Activated effector memory CD4-positive, alpha-beta T cell treated with anti-CD3 and anti-CD28 coated beads, Interleukin-2, amount 50 U/mL, for 16 hours (primary cell): ENCODE data around the gene KCNK13.
"Not testable (repeated sequence)": the region's sequence is repeated elsewhere in the genome, so short reads cannot be mapped to it uniquely, and the experiment has no call there.

Source experiments
- DNase-seq: peaks from one replicate; pipeline ENCODE4 v3.0.0-alpha.2; 2020

KCNK13 gene

DNA sequence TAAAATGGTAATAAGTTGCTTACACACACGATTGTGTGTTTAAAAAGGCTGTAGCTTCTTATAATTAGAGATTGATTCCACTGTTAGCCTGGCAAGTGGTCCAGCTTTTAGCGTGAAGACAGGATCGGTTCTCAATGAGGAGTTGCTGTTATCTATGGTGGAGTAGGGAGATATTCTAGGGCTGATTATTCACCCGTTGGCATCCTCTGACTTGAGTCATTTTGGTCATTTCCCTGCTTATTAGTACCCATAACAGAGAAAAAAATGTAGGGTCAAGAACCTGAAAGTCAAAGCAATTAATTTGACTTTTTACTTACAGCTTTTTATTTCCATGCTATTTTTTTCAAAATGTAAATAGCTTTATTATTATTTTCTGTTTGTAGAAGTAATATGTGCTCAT, 76.0 kb downstream of the KCNK13 start:
- DNase-seq = no peak

DNA sequence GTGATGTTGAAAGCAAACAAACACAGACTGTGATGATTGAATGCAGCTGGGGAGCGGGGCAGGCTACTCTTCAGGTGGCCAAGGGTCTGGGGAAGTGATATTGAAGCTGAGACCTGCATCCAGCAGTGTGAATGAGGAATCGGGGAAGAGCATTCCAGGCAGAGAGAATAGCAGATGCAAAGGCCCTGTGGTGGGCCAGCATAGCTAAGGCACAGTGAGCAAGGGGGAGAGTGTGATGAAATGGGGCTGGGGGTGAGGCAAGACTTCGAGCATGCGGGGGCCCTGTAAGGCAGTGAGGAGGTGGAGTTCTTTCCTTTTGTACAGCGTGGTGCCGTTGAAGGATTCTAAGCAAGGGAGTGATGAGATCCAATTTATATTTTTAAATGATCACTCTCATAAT, 77.4 kb downstream of the KCNK13 start:
- DNase-seq = no peak

DNA sequence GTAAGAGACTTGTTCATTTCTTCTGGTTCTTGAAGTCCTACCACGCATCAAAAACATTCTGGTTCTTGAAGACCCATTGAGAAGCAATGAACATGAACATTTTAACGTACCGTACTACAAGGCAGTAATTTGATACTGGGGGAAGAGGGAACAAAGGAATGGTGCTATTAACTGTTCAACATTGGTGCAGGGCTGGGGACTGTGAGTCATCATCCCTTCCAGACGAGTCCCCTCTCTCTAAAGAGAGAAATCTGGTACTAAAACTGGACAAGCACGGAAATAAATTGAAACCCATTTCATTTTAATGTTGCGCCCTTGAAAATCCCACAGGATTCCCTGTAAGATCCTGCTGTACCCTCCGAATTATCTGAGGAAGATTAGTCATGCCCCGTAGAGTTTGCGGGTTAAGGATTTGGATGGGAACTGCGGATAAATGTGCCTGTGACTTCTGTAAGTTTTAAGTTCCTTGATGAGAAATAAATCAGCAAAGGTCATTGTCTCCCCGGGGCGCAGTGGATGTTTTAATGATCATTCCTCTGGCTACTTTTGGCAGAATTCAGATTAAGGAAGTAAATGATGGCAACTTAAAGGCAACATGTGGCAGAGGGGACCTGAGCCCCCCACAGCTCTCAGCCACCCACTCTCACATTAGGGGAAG, 78.6 kb downstream of the KCNK13 start:
- DNase-seq = no peak

DNA sequence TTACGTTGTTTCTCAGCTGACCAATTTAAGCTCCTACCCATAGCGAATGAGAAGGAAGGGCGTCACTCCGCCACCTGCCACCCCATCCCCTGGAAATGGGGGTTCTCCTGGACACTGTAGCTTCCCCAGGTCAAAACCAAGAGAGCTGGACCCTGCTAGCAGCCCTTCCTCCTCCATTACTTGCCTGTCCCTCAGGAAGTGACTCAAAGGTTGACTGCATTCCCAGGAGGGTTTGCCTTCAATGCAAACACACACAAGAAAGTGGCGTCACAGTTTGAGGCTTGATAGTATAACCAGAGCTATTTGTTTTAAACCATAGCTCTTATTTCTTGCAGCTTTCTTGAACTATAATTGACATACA, 79.1 kb downstream of the KCNK13 start:
- DNase-seq = no peak

DNA sequence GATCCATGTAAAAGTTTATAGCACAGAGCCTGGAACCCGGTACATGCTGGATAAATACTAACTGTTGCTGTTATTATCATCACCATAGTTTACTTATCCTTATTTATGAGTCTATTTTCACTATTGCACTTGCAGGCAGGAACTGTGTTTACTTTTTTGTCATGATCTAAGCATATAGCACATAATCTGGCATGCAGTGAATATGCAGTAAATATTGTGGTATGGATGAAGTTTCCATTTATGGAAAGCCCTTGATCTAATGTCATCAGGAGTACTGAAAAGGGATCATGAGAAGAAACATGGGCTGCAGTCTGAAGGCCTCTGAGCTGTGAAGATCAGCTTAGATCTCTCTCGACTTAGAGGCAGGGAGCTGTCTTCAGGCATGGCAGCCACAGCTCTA, 91.6 kb downstream of the KCNK13 start:
- no peak for DNase-seq

DNA sequence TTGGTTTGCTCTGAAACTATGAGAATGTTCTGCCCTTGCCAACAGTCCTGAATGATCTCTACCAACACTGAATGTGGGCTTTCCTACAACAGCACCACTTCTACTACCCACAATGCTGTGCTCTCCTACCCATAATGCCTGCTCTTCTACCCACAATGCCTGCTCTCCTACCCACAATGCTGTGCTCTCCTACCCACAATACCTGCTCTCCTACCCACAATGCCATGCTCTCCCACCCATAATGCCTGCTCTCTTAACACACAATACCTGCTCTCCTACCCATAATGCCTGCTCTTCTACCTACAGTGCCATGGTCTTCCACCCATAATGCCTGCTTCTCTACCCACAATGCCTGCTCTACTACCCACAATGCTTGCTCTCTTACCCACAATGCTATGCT, 92.3 kb downstream of the KCNK13 start:
- no peak for DNase-seq

DNA sequence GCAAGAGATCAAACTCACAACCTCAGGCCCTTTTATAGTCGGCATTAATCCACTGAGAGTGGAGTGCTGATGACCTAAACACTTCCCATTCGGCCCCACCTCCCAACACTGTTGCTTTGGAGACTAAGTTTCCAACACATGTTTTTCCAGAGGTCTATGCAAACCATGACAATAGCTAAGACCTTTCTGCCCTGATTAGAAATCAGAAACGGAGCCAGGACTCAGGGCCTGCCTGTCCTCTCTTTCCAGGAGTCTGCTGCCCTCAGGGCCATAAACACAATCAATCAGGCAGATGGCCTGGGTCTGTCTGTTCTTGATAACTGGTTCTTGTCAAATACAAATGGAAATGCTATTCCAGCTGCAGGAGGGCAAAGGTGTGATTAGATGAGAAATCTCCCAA, 97.4 kb downstream of the KCNK13 start:
- DNase-seq = no peak

DNA sequence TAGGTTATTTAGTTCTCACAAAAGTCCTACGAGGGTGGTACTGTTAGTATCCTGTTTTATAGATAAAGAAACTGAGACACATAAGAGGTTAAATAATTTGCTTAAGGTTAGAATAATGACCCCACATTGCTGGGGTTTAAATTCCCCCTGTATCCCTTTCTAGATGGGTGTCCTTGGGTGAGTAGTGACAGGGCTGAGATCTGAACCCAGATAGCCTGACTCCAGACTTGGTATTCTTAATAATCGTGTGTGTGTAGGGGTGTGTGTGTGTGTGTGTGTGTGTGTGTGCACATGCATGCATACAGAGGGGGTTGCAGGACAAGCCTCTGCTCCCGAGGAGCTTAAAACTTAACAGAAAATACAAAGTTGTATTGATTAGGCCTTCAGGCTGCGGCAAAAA, 97.9 kb downstream of the KCNK13 start:
- DNase-seq = no peak

DNA sequence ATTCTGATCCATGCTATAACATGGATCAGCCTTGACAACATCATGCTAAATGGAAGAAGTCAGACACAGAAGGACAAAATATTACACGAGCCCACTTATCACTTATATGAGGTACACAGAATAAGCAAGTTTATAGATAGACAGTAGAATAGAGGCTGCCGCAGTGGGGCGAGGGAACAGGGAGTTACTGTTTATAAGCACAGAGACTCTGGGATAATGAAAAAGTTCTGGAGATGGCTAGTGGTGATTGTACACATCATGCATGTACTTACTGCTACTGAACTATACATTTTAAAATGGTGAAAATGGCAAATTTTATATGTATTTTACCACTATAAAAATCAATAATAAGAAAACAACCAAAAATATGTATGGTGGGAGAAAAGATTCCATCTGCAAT, 99.3 kb downstream of the KCNK13 start:
- no peak for DNase-seq

DNA sequence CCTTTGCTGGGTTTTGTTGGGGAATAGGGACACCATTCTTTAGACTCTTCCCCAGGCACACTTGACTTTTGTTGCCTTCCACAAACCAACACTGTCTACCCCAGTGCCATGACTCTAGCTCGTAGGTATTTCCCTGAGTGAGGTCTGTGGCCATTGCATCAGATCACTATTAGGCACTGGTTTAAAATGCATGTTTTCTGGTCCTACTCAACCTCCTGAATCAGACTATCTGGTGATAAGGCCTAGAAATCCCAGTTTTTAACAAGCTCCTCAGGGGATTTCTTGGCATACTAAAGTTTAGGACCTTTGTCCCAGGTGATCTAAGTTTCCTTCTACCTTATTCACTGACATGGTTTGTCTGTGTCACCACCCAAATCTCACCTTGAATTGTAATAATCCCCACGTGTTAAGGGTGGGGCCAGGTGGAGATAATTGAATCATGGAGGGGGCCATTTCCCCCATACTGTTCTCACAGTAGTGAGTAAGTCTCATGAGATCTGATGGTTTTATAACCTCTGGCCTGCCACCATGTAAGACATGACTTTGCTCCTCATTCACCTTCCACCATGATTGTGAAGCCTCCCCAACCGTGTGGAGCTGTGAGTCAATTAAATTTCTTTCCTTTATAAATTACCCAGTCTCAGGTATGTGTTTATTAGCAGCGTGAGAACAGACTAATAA, 106.8 kb downstream of the KCNK13 start:
- no peak for DNase-seq

DNA sequence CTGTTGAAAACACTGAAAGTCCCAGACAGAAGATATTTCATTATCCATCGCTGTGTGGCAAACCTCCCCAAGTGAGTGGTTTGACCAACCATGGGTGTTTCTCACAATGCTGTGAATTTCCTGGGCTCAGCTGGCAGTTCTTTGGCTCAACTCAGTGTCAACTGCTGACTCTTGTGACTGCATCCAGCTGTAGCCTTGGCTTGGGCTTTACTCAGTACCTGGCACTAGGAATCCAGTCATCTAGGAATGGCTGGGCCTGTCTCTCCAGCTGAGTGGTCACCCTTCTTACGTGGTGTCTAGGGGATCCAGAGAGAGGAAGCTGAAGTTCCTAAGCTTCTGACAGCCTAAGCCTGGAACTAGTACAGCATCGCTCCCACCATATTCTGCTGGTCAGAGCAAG, 113.8 kb downstream of the KCNK13 start:
- no peak for DNase-seq

DNA sequence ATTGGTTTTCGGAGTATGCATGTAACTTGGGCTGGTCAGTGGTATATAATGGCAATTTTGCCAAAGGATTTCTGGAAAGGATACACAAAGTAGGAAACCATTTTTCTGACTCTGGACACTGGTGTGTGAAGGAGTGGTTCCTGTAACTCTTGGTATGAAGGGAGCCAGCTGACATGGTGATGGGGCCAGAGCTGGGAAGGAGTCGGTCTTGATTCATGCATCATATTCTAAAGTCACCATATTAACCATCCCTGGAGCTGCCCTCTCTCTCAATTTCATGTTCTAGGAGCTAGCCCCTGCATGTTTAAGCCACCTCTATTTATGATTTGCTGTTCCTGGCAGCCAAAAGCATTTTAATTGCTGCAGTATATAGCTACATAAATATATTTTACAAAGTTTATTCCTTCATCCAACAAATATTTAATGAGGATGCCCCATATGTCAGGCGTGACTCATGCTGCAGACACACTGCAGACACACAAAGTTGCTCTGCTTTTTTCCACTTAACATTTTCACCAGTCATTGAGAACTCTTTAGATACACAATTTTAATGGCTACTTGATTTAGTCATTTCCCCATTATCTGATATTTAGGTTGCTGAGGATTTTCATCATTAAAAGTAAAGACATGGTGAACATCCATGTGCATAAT, 115.9 kb downstream of the KCNK13 start:
- no peak for DNase-seq

DNA sequence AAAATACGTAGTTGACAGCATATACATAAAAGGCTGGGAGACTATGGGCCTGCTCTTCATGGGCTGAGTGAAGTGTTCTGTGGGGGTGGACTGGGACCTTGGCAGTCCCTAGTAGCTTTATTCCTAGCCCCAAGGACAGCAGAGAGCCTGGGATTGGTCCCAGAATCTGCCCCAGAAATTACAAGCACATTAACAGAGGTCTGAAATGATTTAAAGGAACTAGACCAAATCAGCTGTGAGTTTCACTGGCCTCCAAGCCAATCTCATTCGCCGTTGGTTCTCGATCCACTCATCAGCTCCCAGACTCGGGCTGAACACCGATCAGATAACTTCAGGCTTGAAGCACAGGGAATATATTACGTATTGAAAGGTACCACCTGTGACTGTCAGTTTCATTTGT, 117.6 kb downstream of the KCNK13 start:
- DNase-seq = no peak

DNA sequence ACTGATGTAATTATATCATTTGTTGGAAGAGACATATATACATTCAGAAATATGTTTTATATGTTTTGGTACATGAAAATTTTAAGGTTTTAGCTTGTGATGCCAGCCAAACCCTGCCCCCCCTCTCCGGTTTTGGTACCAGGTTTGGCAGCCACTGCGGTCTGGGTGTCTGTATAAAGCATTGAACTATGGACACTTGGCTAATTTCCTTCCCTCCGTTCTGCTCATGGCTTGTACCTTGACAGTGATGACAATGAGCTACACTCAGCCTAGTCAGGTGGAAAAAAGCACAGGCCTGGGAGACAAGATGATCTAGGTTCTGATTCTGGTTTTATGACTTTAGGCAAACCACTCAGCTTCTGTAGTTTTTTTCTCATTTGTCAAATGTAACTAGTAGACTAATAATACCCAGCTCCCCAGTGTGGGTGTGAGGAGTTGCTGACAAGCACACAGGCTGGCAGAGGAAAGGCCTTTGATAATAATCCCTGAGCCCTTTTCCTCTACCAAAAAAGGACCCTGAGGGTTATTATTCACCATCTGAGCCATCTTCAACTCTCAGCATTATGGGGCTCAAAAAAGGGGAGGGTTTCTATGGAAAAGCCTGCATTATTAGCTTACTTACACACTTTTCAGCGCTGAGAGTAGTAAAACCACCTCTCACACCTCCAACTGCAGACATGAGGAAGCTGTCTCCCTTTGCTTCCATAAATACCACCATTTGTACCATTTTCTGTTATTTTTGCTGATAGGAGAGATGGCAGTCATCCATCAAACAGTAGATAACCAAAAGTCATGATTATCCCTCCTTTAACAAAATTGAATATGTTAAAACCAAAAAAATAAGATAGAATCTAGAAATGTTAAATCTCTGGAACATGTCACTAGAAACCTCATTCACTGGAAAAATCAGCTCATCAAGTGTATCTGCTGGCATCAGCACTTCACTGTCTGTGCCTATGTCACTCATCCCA, 118.3 kb downstream of the KCNK13 start:
- no peak for DNase-seq

DNA sequence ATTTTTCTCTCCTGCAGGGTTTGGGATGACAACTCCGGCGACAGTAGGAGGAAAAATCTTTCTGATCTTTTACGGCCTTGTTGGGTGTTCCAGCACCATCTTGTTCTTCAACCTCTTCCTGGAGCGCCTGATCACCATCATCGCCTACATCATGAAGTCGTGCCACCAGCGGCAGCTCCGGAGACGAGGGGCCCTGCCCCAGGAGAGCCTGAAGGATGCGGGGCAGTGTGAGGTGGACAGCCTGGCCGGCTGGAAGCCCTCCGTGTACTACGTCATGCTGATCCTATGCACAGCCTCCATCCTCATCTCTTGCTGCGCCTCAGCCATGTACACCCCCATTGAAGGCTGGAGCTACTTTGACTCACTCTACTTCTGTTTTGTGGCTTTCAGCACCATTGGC, 122.3 kb downstream of the KCNK13 start:
- no peak for DNase-seq

DNA sequence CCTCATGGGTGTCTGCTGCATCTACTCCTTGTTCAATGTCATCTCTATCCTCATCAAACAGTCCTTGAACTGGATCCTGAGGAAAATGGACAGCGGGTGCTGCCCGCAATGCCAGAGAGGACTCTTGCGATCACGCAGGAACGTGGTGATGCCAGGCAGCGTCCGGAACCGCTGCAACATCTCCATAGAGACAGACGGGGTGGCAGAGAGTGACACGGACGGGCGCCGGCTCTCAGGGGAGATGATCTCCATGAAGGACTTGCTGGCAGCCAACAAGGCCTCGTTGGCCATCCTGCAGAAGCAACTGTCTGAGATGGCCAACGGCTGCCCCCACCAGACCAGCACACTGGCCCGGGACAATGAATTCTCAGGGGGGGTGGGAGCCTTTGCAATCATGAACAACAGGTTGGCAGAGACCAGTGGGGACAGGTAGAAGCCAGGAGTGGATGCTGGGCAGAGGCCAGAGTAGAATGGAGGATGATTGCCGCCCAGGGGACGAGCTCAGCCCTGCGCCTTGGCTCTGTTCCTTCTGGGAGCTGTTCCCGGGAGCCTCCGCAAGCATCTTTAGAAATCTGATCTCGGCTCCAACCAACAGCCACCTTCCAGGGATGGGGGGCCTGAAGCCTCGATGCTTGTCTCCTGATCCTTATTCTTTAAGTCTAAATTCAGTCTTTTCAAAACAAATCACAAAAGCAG, 122.9 kb downstream of the KCNK13 start:
- DNase-seq = no peak

DNA sequence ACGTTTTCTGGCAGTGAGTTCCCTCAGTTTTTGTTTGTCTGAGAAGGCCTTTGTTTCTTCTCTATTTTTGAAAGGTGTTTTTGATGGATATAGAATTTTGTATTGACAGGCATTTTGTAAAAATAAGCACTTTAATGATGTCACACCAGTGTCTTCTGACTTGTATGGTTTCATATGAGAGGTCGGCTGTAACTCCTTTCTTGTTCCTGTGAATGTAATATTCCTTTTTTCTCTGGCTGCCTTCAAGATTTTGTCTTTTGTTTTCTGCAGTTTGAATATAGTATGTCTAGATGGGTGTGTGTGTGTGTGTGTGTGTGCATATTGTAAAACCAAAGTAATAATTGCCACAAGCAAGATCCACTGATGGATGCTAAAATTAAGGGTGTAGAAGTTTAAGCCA, 126.8 kb downstream of the KCNK13 start:
- DNase-seq = no peak

DNA sequence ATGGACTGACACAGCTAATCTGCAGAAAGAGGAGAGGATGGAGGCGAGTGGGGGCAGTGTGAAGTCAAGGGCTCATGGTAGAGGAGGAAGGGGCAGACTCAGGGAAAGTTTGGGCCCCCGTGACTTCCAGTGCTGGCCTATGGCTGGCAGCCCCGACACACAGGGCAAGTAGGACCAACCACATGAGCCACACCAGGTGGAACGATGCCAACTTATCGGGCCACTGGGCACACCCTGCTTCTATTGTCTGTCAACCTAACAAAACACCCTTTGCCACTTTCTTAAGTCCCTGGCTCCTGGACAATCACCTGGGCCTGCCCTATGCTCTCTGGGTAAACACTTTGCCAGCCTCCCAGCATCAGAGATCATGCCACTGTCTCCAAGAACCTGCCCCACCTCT, 129.4 kb downstream of the KCNK13 start:
- DNase-seq = no peak

DNA sequence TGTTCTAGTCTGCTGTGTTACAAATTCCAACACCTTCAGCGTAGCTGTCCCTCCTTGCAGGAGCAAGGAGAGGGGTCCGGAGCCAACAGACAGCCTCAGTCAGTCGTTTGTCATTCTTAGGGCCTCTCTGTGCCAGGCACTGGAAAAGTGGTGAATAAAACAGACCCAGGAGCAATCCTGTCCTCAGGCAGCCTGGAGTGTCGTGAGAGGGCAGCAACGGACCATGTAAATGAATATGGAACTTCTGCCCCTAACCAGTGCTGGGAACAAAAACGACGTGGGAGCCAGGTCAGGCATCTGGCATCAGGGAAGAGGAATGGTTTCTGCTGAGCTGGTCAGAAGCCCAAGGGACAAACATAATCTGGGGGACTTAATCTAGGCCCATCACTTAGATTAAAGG, 129.8 kb downstream of the KCNK13 start:
- no peak for DNase-seq

DNA sequence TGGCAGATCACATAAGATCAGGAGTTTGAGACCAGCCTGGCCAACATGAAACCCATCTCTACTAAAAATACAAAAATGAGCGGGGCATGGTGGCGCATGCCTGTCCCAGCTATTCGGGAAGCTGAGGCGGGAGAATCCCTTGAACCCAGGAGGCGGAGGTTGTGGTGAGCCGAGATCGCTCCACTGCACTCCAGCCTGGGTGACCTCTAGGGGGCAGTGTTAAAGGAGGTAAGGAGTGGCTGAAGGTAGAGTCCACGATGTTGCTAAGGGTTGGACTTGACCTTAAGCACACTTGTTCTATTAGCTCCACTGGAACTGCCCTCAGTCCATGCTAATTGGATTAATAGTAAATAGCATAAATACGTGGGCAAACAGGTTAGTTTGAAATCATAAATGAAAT, 132.1 kb downstream of the KCNK13 start:
- peak; percentile 65 for DNase-seq

DNA sequence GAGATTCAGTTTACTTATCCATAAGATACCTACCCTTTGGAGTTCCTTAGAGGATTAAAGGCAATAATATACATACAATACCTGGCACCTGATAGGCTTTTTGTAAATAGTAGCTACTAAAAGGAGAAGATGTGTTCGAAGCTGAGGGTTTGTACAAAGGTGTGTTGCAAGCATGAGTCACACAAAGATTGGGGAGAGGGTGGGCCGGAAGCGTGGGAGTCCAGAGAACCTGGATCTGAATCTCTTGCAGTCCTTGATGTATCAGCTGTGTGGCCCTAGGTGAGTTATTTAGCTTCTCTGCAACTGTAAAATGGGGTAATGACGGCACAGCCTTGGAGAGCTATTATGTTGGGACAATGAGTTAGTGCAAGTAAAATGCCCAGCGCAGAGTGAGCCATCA, 132.9 kb downstream of the KCNK13 start:
- no peak for DNase-seq

DNA sequence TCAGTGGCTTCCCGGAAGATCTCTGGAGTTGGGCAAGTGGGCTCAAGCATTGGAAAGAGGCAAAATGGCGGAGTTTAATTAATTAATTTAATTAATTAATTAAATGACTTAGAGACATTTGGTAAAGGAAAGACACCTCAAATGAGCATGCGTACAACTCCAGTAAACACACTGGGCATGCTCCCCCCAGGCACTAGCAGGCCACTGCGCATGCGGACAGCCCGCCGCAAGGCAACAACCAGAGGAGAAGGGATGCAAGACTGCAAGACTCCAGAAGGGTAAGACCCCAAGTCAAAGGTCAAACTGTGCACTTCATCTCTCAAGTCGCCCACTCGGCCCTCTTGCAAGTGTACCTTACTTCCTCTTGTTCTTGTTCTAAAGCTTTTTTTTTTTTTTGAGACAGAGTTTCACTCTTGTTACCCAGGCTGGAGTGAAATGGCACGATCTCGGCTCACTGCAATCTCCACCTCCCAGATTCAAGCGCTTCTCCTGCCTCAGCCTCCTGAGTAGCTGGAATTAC, 136.8 kb downstream of the KCNK13 start:
- DNase-seq = no peak

DNA sequence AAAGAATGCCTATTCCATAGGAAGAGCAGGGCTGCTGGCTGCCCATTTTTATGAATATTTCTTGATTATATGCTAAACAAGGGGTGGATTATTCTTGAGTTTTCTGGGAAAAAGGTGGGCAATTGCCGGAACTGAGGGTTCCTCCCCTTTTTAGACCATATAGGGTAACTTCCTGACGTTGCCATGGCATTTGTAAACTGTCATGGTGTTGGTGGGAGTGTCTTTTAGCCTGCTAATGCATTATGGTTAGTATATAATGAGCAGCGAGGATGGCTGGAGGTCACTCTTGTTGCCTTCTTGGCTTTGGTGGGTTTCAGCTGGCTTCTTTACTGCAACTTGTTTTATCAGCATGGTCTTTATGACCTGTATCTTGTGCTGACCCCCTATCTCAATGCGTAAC, 138.8 kb downstream of the KCNK13 start:
- not testable (repeated sequence) for DNase-seq
